GM04503 (cell line): ENCODE data around the gene WSCD1.

Source experiments
- DNase-seq: peaks from one replicate; pipeline ENCODE4 v3.0.0-alpha.2; 2012; ENCODE audit warnings: low read depth

The WSCD1 gene

GRCh38 chr17:6107791-6108190 is 37.6 kb downstream of the WSCD1 start:
- DNase-seq, result no peak

GRCh38 chr17:6108382-6108781 is 38.2 kb downstream of the WSCD1 start:
- no peak for DNase-seq

- DNase-seq, result no peak
Measured at GRCh38 chr17:6108987-6109386, 38.8 kb downstream of the WSCD1 start.

- DNase-seq, result no peak
Measured at GRCh38 chr17:6109536-6109935, 39.4 kb downstream of the WSCD1 start.

GRCh38 chr17:6110088-6110487 is 39.9 kb downstream of the WSCD1 start:
- no peak for DNase-seq

GRCh38 chr17:6110592-6110991 is 40.4 kb downstream of the WSCD1 start:
- DNase-seq, result no peak

- DNase-seq, result no peak
Measured at GRCh38 chr17:6120351-6120750, 50.2 kb downstream of the WSCD1 start.

- no peak for DNase-seq
Measured at GRCh38 chr17:6124856-6125255, 54.7 kb downstream of the WSCD1 start.

- DNase-seq, result no peak
Measured at GRCh38 chr17:6126768-6127167, 56.6 kb downstream of the WSCD1 start.

- no peak for DNase-seq
Measured at GRCh38 chr17:6134721-6135120, 64.5 kb downstream of the WSCD1 start.

GRCh38 chr17:6135236-6135635 is 65.1 kb downstream of the WSCD1 start:
- no peak for DNase-seq

- DNase-seq, result no peak
Measured at GRCh38 chr17:6135996-6136395, 65.8 kb downstream of the WSCD1 start.

GRCh38 chr17:6137716-6138502 is 67.7 kb downstream of the WSCD1 start:
- no peak for DNase-seq

GRCh38 chr17:6138761-6139446 is 68.7 kb downstream of the WSCD1 start:
- no peak for DNase-seq

- no peak for DNase-seq
Measured at GRCh38 chr17:6139447-6139832, 69.3 kb downstream of the WSCD1 start.

GRCh38 chr17:6140188-6140587 is 70.0 kb downstream of the WSCD1 start:
- DNase-seq, result no peak

GRCh38 chr17:6140728-6141330 is 70.7 kb downstream of the WSCD1 start:
- no peak for DNase-seq

- no peak for DNase-seq
Measured at GRCh38 chr17:6142701-6143100, 72.5 kb downstream of the WSCD1 start.

GRCh38 chr17:6145946-6146345 is 75.8 kb downstream of the WSCD1 start:
- no peak for DNase-seq

GRCh38 chr17:6147042-6147441 is 76.9 kb downstream of the WSCD1 start:
- no peak for DNase-seq

- no peak for DNase-seq
Measured at GRCh38 chr17:6153375-6153774, 83.2 kb downstream of the WSCD1 start.

GRCh38 chr17:6157716-6158115 is 87.5 kb downstream of the WSCD1 start:
- DNase-seq, result no peak

- no peak for DNase-seq
Measured at GRCh38 chr17:6159541-6160231, 89.5 kb downstream of the WSCD1 start.
